CD14-positive monocyte (primary cell): ENCODE measurements around the gene OR2AG2. TPM values are rescaled to one million over a fixed set of nuclear protein-coding genes. Genes with fewer than 3 reads are reported as not detected.
A peak's percentile ranks its signal among the peaks of the same experiment; 100 is the strongest.

ENCODE experiments used
- DNase-seq, 3 donors: peaks; one replicate each; pipeline ENCODE4 v3.0.0-alpha.2; 2011 to 2022
- H2AFZ ChIP-seq: 2 replicates; pipeline ENCODE4 v1.6.0; 2012; ENCODE audit warnings: mild to moderate bottlenecking, low read depth, low read length, inconsistent platforms; ENCODE audit not compliant: insufficient read depth, poor library complexity, severe bottlenecking
- H3K27ac ChIP-seq, 2 donors: 1 replicate in 1 of 2; 2 replicates in 1 of 2; pipeline ENCODE4 v1.5.1; 2012 to 2013; ENCODE audit warnings: low read length in 2 of 2, control low read depth in 1 of 2, inconsistent platforms in 1 of 2, low read depth in 1 of 2, mild to moderate bottlenecking in 1 of 2
- H3K27me3 ChIP-seq, 2 donors: one replicate each; pipeline versions ENCODE4 v1.6.0 to v1.6.1; 2011 to 2013; ENCODE audit warnings: low read length in 2 of 2; ENCODE audit not compliant: control insufficient read depth in 2 of 2, insufficient read depth in 2 of 2
- H3K36me3 ChIP-seq, 2 donors: replicated peaks in 1 of 2; 1 replicate in 1 of 2; 2 replicates in 1 of 2; pipeline versions ENCODE4 v1.5.1 to v1.6.1; 2012 to 2013; ENCODE audit warnings: low read length in 2 of 2, control low read depth in 1 of 2, inconsistent platforms in 1 of 2, mild to moderate bottlenecking in 1 of 2; ENCODE audit not compliant: insufficient read depth in 2 of 2, control insufficient read depth in 1 of 2
- H3K4me1 ChIP-seq, 2 donors: 1 replicate in 1 of 2; 2 replicates in 1 of 2; pipeline versions ENCODE4 v1.5.1 to v1.6.1; 2012 to 2013; ENCODE audit warnings: low read length in 2 of 2, control low read depth in 1 of 2, inconsistent platforms in 1 of 2, mild to moderate bottlenecking in 1 of 2, moderate library complexity in 1 of 2; ENCODE audit not compliant: insufficient read depth in 2 of 2, control insufficient read depth in 1 of 2
- H3K4me2 ChIP-seq: replicated peaks from 2 replicates; pipeline ENCODE3; 2012; ENCODE audit warnings: low read length, moderate library complexity, mild to moderate bottlenecking; ENCODE audit not compliant: poor library complexity, severe bottlenecking; ENCODE audit errors: extremely low read depth
- H3K4me3 ChIP-seq, 3 experiments: fragments of 200-600 bp in 1 of 3; sonication (generic) in 1 of 3; replicated peaks in 1 of 3; 1 replicate in 2 of 3; 2 replicates in 1 of 3; pipeline ENCODE4 v1.5.1; 2011 to 2013; ENCODE audit warnings: low read length in 3 of 3, mild to moderate bottlenecking in 3 of 3, control low read depth in 2 of 3, low read depth in 2 of 3, inconsistent platforms in 1 of 3, moderate library complexity in 1 of 3
- H3K79me2 ChIP-seq: 2 replicates; pipeline ENCODE4 v1.6.0; 2012; ENCODE audit warnings: mild to moderate bottlenecking, control low read depth, inconsistent platforms, low read length, moderate library complexity; ENCODE audit not compliant: insufficient read depth
- H3K9ac ChIP-seq: 2 replicates; pipeline ENCODE4 v1.6.0; 2017; ENCODE audit warnings: low read length, mild to moderate bottlenecking; ENCODE audit not compliant: insufficient read depth, poor library complexity, severe bottlenecking
- H3K9me3 ChIP-seq, 2 donors: replicated peaks in 1 of 2; 1 replicate in 1 of 2; 2 replicates in 1 of 2; pipeline versions ENCODE4 v1.5.1 to v1.6.1; 2012 to 2013; ENCODE audit warnings: low read length in 2 of 2, control low read depth in 1 of 2; ENCODE audit not compliant: control insufficient read depth in 1 of 2, insufficient read depth in 1 of 2
- H4K20me1 ChIP-seq: 2 replicates; pipeline ENCODE4 v1.6.0; 2012; ENCODE audit warnings: mild to moderate bottlenecking, low read length, control low read depth, moderate library complexity; ENCODE audit not compliant: insufficient read depth
- H3K27ac Mint-ChIP-seq, 7 donors: one replicate each; pipeline ENCODE4 v1.8.0; 2020; ENCODE audit warnings: mild to moderate bottlenecking in 7 of 7, mixed read lengths in 7 of 7, moderate library complexity in 6 of 7, inconsistent platforms in 2 of 7
- H3K27me3 Mint-ChIP-seq, 3 donors: one replicate each; pipeline ENCODE4 v1.8.0; 2021 to 2022; ENCODE audit warnings: low read depth in 3 of 3, mild to moderate bottlenecking in 3 of 3, mixed read lengths in 3 of 3, moderate library complexity in 3 of 3, inconsistent platforms in 1 of 3
- H3K36me3 Mint-ChIP-seq, 2 donors: one replicate each; pipeline ENCODE4 v1.8.0; 2020; ENCODE audit warnings: mixed read lengths in 2 of 2, inconsistent platforms in 1 of 2, mild to moderate bottlenecking in 1 of 2
- H3K4me1 Mint-ChIP-seq: one replicate; pipeline ENCODE4 v1.8.0; 2020; ENCODE audit warnings: mild to moderate bottlenecking, mixed read lengths
- H3K4me3 Mint-ChIP-seq, 2 donors: one replicate each; pipeline ENCODE4 v1.8.0; 2020; ENCODE audit warnings: mild to moderate bottlenecking in 2 of 2, mixed read lengths in 2 of 2, moderate library complexity in 1 of 2
- H3K9me3 Mint-ChIP-seq, 7 donors: one replicate each; pipeline ENCODE4 v1.8.0; 2020 to 2022; ENCODE audit warnings: mixed read lengths in 7 of 7, mild to moderate bottlenecking in 6 of 7, moderate library complexity in 6 of 7, inconsistent platforms in 2 of 7
- CTCF ChIP-seq: fragments of 200-600 bp; IDR thresholded peaks from one replicate; pipeline ENCODE4 v1.8.0; 2022; ENCODE audit warnings: antibody characterized with exemption, mild to moderate bottlenecking
- WGBS: methylation state at CpG from one replicate; pipeline ENCODE4 v1.1.5; 2013; ENCODE audit warnings: missing lambda C conversion rate; ENCODE audit not compliant: insufficient coverage; 5-methylcytosine and 5-hydroxymethylcytosine counted together
- intact Hi-C, 2 donors: fragments of 100-400 bp; cut with micrococcal nuclease; formaldehyde crosslinking; loops; one replicate each; pipeline versions ENCODE4 v1.15.0 to v1.15.1; 2023
- polyA plus RNA-seq, 3 donors: library from polyadenylated mRNA; depleted of rRNA in 1 of 3; unstranded in 2 of 3; stranded (reverse) in 1 of 3; fragments of 300-500 nt in 2 of 3; fragments of >200 nt in 1 of 3; fragmentation: Illumina TruSeq in 2 of 3; gene quantifications; 1 replicate in 2 of 3; 2 replicates in 1 of 3; pipeline ENCODE4 v1.2.3, GENCODE V29; 2012 to 2021

The OR2AG2 gene
- polyA plus RNA-seq, 3 donors, result not detected

- 50% methylated on average over 2 of the region's 2 CpGs for WGBS
- Histone ChIP-seq H3K4me3 (no peak overlapping the region), H3K27me3 (no peaks in the 10 kb centered on the region), H3K27ac (no peak overlapping the region), H4K20me1 (no peaks in the 10 kb centered on the region), H3K9me3 (no peaks in the 10 kb centered on the region), H3K79me2 (no peaks in the 10 kb centered on the region), H2AFZ (no peak overlapping the region), H3K36me3 (no peaks in the 10 kb centered on the region), H3K4me2 (no peak overlapping the region), H3K4me1 (no peaks in the 10 kb centered on the region), H3K9ac (no peak overlapping the region)
- Mint-ChIP-seq H3K27ac (no peak overlapping the region), H3K4me1 (no peaks in the 10 kb centered on the region), H3K9me3 (peaks cover 0 to 1% (median 0%) of the 10 kb centered on the region in 7 donors), H3K27me3 (peaks cover 0 to 3% (median 0%) of the 10 kb centered on the region in 3 donors), H3K36me3 (no peaks in the 10 kb centered on the region), H3K4me3 (no peak overlapping the region)
- intact Hi-C loops, result loop anchor here in 1 of 2 donors (10.0 kb wide), 1 partner anchor 53 kb away; no protein-coding TSS in a partner anchor
- DNase-seq, result peak; percentile 43 to 61 (median 50)
- peak; percentile 82 for TF ChIP-seq CTCF
These were observed 14.3 kb downstream of the OR2AG2 start for GRCh38 chr11:6757373-6757967.

GRCh38 chr11:6755953-6756347 lies 15.8 kb downstream of the OR2AG2 start:
- no peaks in the 10 kb centered on the region for H3K36me3 ChIP-seq
- H3K4me3 Mint-ChIP-seq, result no peak overlapping the region
- H3K79me2 ChIP-seq, result no peaks in the 10 kb centered on the region
- H3K27ac ChIP-seq, result no peak overlapping the region
- H3K27me3 ChIP-seq, result no peaks in the 10 kb centered on the region
- H3K9me3 Mint-ChIP-seq, result peaks cover 0 to 2% (median 1%) of the 10 kb centered on the region in 7 donors
- no peak for DNase-seq
- H4K20me1 ChIP-seq, result no peaks in the 10 kb centered on the region
- H3K4me1 ChIP-seq, result no peaks in the 10 kb centered on the region
- no peaks in the 10 kb centered on the region for H3K9me3 ChIP-seq
- intact Hi-C loops, result loop anchor here in 1 of 2 donors (10.0 kb wide), 1 partner anchor 51 kb away; no protein-coding TSS in a partner anchor
- no peak for TF ChIP-seq CTCF
- no CpG with 5 or more reads among the region's 1 CpG for WGBS
- H3K27ac Mint-ChIP-seq, result no peak overlapping the region
- no peak overlapping the region for H3K4me3 ChIP-seq
- no peak overlapping the region for H3K4me2 ChIP-seq
- peaks cover 0 to 3% (median 0%) of the 10 kb centered on the region in 3 donors for H3K27me3 Mint-ChIP-seq
- H3K4me1 Mint-ChIP-seq, result no peaks in the 10 kb centered on the region
- H2AFZ ChIP-seq, result no peak overlapping the region
- no peak overlapping the region for H3K9ac ChIP-seq
- H3K36me3 Mint-ChIP-seq, result no peaks in the 10 kb centered on the region
